Upper lobe of left lung (tissue), 4 donors: ENCODE measurements around the gene BIRC6.

Source experiments
- CTCF ChIP-seq, 6 experiments: fragments of 450-650 bp in 4 of 6; fragments of 200-600 bp in 2 of 6; sonication (generic) in 2 of 6; IDR thresholded peaks; one replicate each; pipeline ENCODE4 v1.5.1; 2016 to 2019; ENCODE audit warnings: antibody characterized with exemption in 6 of 6
- EP300 ChIP-seq, 4 donors: sonication (generic); formaldehyde crosslinking; IDR thresholded peaks; one replicate each; pipeline ENCODE4 v1.5.1; 2017; ENCODE audit warnings: antibody characterized with exemption in 4 of 4, control low read depth in 2 of 4

- TF ChIP-seq CTCF (IDR thresholded peaks at IDR 0.05) (no peak), EP300 (IDR thresholded peaks at IDR 0.05) (no peak)
Observed at GRCh38 chr2:32369222-32369621, 12.4 kb downstream of the BIRC6 start.
